Ovary (tissue), 9 donors: ENCODE results near the gene SPACA4. TPM values are rescaled to one million over a fixed set of nuclear protein-coding genes. Genes with fewer than 3 reads are reported as not detected.

Experiments used
- DNase-seq, 5 donors: peaks; one replicate each; pipeline ENCODE4 v3.0.0-alpha.2; 2019 to 2020
- H3K27ac ChIP-seq, 2 donors: fragments of 200-600 bp; one replicate each; pipeline versions ENCODE4 v1.5.1 to v1.8.0; 2019 to 2022
- H3K27me3 ChIP-seq: fragments of 200-600 bp; one replicate; pipeline ENCODE4 v1.8.0; 2022
- H3K36me3 ChIP-seq: fragments of 200-600 bp; sonication (generic); one replicate; pipeline ENCODE4 v1.5.1; 2019
- H3K4me1 ChIP-seq: one replicate; pipeline ENCODE4 v1.8.1; 2013; ENCODE audit warnings: mild to moderate bottlenecking, moderate library complexity; ENCODE audit not compliant: insufficient read depth
- H3K4me3 ChIP-seq: fragments of 200-600 bp; sonication (generic); one replicate; pipeline ENCODE4 v1.5.1; 2017
- H3K9me3 ChIP-seq, 2 donors: fragments of 200-600 bp in 1 of 2; sonication (generic) in 1 of 2; one replicate each; pipeline versions ENCODE4 v1.5.1 to v1.8.1; 2013 to 2019; ENCODE audit warnings: mild to moderate bottlenecking in 1 of 2, moderate library complexity in 1 of 2
- CTCF ChIP-seq, 3 donors: fragments of 450-650 bp in 2 of 3; fragments of 200-600 bp in 1 of 3; IDR thresholded peaks; one replicate each; pipeline versions ENCODE4 v1.5.1 to v1.8.0; 2016 to 2022; ENCODE audit warnings: antibody characterized with exemption in 3 of 3, mild to moderate bottlenecking in 1 of 3
- EP300 ChIP-seq: sonication (generic); formaldehyde crosslinking; IDR thresholded peaks from one replicate; pipeline ENCODE4 v1.6.1; 2017; ENCODE audit warnings: antibody characterized with exemption
- POLR2A ChIP-seq: fragments of 450-650 bp; IDR thresholded peaks from one replicate; pipeline ENCODE4 v1.6.1; 2017; ENCODE audit warnings: antibody characterized with exemption, mild to moderate bottlenecking, moderate library complexity
- WGBS, 3 donors: extraction: QIAGEN DNeasy Blood & Tissue Kit in 1 of 3; methylation state at CpG; one replicate each; pipeline versions ENCODE4 v1.1.5 to v1.1.7; 2013 to 2017; 5-methylcytosine and 5-hydroxymethylcytosine counted together
- intact Hi-C, 4 donors: fragments of 100-400 bp; cut with DNase I; formaldehyde crosslinking; loops; one replicate each; pipeline versions ENCODE4 v1.11.0 to v1.15.1; 2022 to 2023
- polyA plus RNA-seq, 2 donors: library from polyadenylated mRNA; stranded (reverse); fragments of 200-250 nt in 1 of 2; fragments of 350-450 nt in 1 of 2; fragmentation: Illumina TruSeq in 1 of 2; extraction: RNeasy Lipid Tissue Mini Kit (QIAGEN cat#74804) in 1 of 2; gene quantifications; one replicate each; pipeline ENCODE4 v1.2.3, GENCODE V29; 2013 to 2014
- total RNA-seq, 7 donors: library from RNA; depleted of rRNA in 2 of 7; stranded (reverse); fragments of >200 nt in 2 of 7; fragmentation: NEBNext Ultra II Directional in 3 of 7; extraction: Animal tissue kit (Norgen Biotek cat#: 25700) in 3 of 7; gene quantifications; one replicate each; pipeline versions ENCODE4 v1.1.0 to v1.2.4, GENCODE V29; 2016 to 2023
- donor health status: DM: no; HTN: no; CAD: no; lungs with moderate emphysema.
- donor health status: DM: no; HTN: no; CAD: no.
- donor health status: Bipolar disorder and iron deficiency.
- donor health status: DM: yes; HTN: yes; CAD: no.
- donor health status: DM: no; HTN: no; CAD: no.
- donor health status: DM: yes; HTN: yes; CAD: no.

Gene SPACA4
- total and polyA plus RNA-seq, 9 donors = not detected

GRCh38 chr19:48582168-48582567 is 24.4 kb upstream of the SPACA4 start:
- Histone ChIP-seq H3K27me3 (no peaks in the 10 kb centered on the region), H3K4me1 (no peaks in the 10 kb centered on the region), H3K27ac (no peak overlapping the region), H3K36me3 (no peaks in the 10 kb centered on the region), H3K4me3 (no peak overlapping the region), H3K9me3 (no peaks in the 10 kb centered on the region)
- TF ChIP-seq CTCF (IDR thresholded peaks at IDR 0.05) = no peak
- TF ChIP-seq POLR2A = no peak
- TF ChIP-seq EP300 = no peak
- 73 to 76% (median 75%) methylated on average over 2 of the region's 2 CpGs for WGBS, 3 donors
- DNase-seq = no peak
- intact Hi-C loops = loop anchor here in 1 of 4 donors (5.0 to 10.0 kb wide), 3 partner anchors 90 to 317 kb away; no protein-coding TSS in a partner anchor

GRCh38 chr19:48587387-48587786 is 19.2 kb upstream of the SPACA4 start:
- H3K27ac ChIP-seq = no peak overlapping the region
- no peak for DNase-seq
- intact Hi-C loops = loop anchor here in 3 of 4 donors (5.0 to 10.0 kb wide), 4 partner anchors 95 to 323 kb away; no protein-coding TSS in a partner anchor
- 80 to 83% (median 82%) methylated on average over 3 of the region's 3 CpGs for WGBS, 3 donors
- TF ChIP-seq EP300 (no peak), CTCF (IDR thresholded peaks at IDR 0.05) (no peak), POLR2A (no peak)
- peaks cover 4% of the 10 kb centered on the region for H3K4me1 ChIP-seq
- no peaks in the 10 kb centered on the region for H3K27me3 ChIP-seq
- H3K4me3 ChIP-seq = no peak overlapping the region
- H3K9me3 ChIP-seq = no peaks in the 10 kb centered on the region
- no peaks in the 10 kb centered on the region for H3K36me3 ChIP-seq

GRCh38 chr19:48588670-48589401 is 17.7 kb upstream of the SPACA4 start:
- Histone ChIP-seq H3K4me3 (no peak overlapping the region), H3K27ac (no peak overlapping the region), H3K36me3 (no peaks in the 10 kb centered on the region), H3K4me1 (peaks cover 4% of the 10 kb centered on the region), H3K9me3 (no peaks in the 10 kb centered on the region), H3K27me3 (no peaks in the 10 kb centered on the region)
- intact Hi-C loops = loop anchor here in 3 of 4 donors (5.0 to 10.0 kb wide), 4 partner anchors 97 to 324 kb away; no protein-coding TSS in a partner anchor
- DNase-seq = peak; percentile 79 to 91 (median 86)
- WGBS, 3 donors = 2 to 4% (median 4%) methylated on average over 35 to 36 of the region's 36 CpGs
- TF ChIP-seq POLR2A (no peak), EP300 (no peak), CTCF (IDR thresholded peaks at IDR 0.05) (peak; percentile 45 to 84 (median 78))

GRCh38 chr19:48591021-48591420 is 15.5 kb upstream of the SPACA4 start:
- intact Hi-C loops = loop anchor here in 2 of 4 donors (10.0 kb wide), 1 partner anchor 96 kb away; no protein-coding TSS in a partner anchor
- TF ChIP-seq EP300 = no peak
- TF ChIP-seq POLR2A = no peak
- TF ChIP-seq CTCF (IDR thresholded peaks at IDR 0.05) = no peak

More at GRCh38 chr19:48591021-48591420, 15.5 kb upstream of the SPACA4 start:
- no peaks in the 10 kb centered on the region for H3K27me3 ChIP-seq
- no peak overlapping the region for H3K27ac ChIP-seq
- 74 to 80% (median 78%) methylated on average over 5 of the region's 5 CpGs for WGBS, 3 donors
- no peaks in the 10 kb centered on the region for H3K9me3 ChIP-seq
- no peaks in the 10 kb centered on the region for H3K36me3 ChIP-seq
- H3K4me3 ChIP-seq = no peak overlapping the region
- DNase-seq = no peak
- peaks cover 4% of the 10 kb centered on the region for H3K4me1 ChIP-seq
